Measurements from ENCODE around the gene TP63. TPM values are rescaled to one million over a fixed set of nuclear protein-coding genes. Genes with fewer than 3 reads are reported as not detected.

The TP63 gene
- total RNA-seq, 1 experiment from 2014 or later: 4.9 TPM

- H3K4me1 ChIP-seq (ENCODE audit: insufficient read depth, low read length, poor library complexity, severe bottlenecking): peaks cover 4% of the 10 kb centered on the region
- intact Hi-C loops (cut with micrococcal nuclease; ENCODE audit: unreplicated experiment): no loop called here
- no TSS peak for BruUV-seq (replicated peaks)
- no peaks in the 10 kb centered on the region for H3K36me3 ChIP-seq (ENCODE audit: insufficient read depth, low read length, poor library complexity, severe bottlenecking)
- CTCF ChIA-PET: no interaction called here
- no peak for TF ChIP-seq EZH2 (IDR thresholded peaks at IDR 0.05; ENCODE audit: borderline replicate concordance, low read depth, low read length, poor library complexity, severe bottlenecking)
- TF ChIP-seq CTCF (conservative IDR thresholded peaks at IDR 0.05; ENCODE audit: low read depth, low read length): no peak
- H3K27ac ChIP-seq (ENCODE audit: low read depth, low read length, poor library complexity, severe bottlenecking): no peak overlapping the region
- H3K4me3 ChIP-seq (ENCODE audit: low read depth, low read length, poor library complexity, severe bottlenecking): no peak overlapping the region
- POLR2A ChIA-PET (ENCODE audit: low non-redundant PET): no interaction called here
- H3K27me3 ChIP-seq (replicated peaks; ENCODE audit: insufficient read depth, low read depth, low read length, poor library complexity): no peaks in the 10 kb centered on the region
- H3K9me3 ChIP-seq (ENCODE audit: low read depth, low read length, poor library complexity, severe bottlenecking): no peaks in the 10 kb centered on the region
- DNase-seq (ENCODE audit: low spot score): no peak
Observed at GRCh38 chr3:189927975-189928895, 297.0 kb downstream of the TP63 start.

GRCh38 chr3:189936201-189936945 is 305.2 kb downstream of the TP63 start:
- CTCF ChIA-PET: no interaction called here
- intact Hi-C loops (cut with micrococcal nuclease; ENCODE audit: unreplicated experiment): no loop called here
- DNase-seq (ENCODE audit: low spot score): no peak
- H3K27ac ChIP-seq (ENCODE audit: low read depth, low read length, poor library complexity, severe bottlenecking): no peak overlapping the region
- H3K27me3 ChIP-seq (replicated peaks; ENCODE audit: insufficient read depth, low read depth, low read length, poor library complexity): no peaks in the 10 kb centered on the region
- POLR2A ChIA-PET (ENCODE audit: low non-redundant PET): no interaction called here
- H3K9me3 ChIP-seq (ENCODE audit: low read depth, low read length, poor library complexity, severe bottlenecking): no peaks in the 10 kb centered on the region
- no peaks in the 10 kb centered on the region for H3K4me1 ChIP-seq (ENCODE audit: insufficient read depth, low read length, poor library complexity, severe bottlenecking)
- no peaks in the 10 kb centered on the region for H3K36me3 ChIP-seq (ENCODE audit: insufficient read depth, low read length, poor library complexity, severe bottlenecking)
- TF ChIP-seq EZH2 (IDR thresholded peaks at IDR 0.05; ENCODE audit: borderline replicate concordance, low read depth, low read length, poor library complexity, severe bottlenecking): no peak
- no TSS peak for BruUV-seq (replicated peaks)
- H3K4me3 ChIP-seq (ENCODE audit: low read depth, low read length, poor library complexity, severe bottlenecking): no peak overlapping the region

- intact Hi-C loops (cut with micrococcal nuclease; ENCODE audit: unreplicated experiment): no loop called here
- TF ChIP-seq EZH2 (IDR thresholded peaks at IDR 0.05; ENCODE audit: borderline replicate concordance, low read depth, low read length, poor library complexity, severe bottlenecking): no peak
- no peak for TF ChIP-seq CTCF (conservative IDR thresholded peaks at IDR 0.05; ENCODE audit: low read depth, low read length)
- H3K9me3 ChIP-seq (ENCODE audit: low read depth, low read length, poor library complexity, severe bottlenecking): no peaks in the 10 kb centered on the region
- ChIA-PET POLR2A (ENCODE audit: low non-redundant PET) (no interaction called here), CTCF (no interaction called here)
- DNase-seq (ENCODE audit: low spot score): no peak
- H3K27ac ChIP-seq (ENCODE audit: low read depth, low read length, poor library complexity, severe bottlenecking): no peak overlapping the region
- no peaks in the 10 kb centered on the region for H3K4me1 ChIP-seq (ENCODE audit: insufficient read depth, low read length, poor library complexity, severe bottlenecking)
- H3K4me3 ChIP-seq (ENCODE audit: low read depth, low read length, poor library complexity, severe bottlenecking): no peak overlapping the region
- no peaks in the 10 kb centered on the region for H3K27me3 ChIP-seq (replicated peaks; ENCODE audit: insufficient read depth, low read depth, low read length, poor library complexity)
- BruUV-seq (replicated peaks): no TSS peak
- H3K36me3 ChIP-seq (ENCODE audit: insufficient read depth, low read length, poor library complexity, severe bottlenecking): no peaks in the 10 kb centered on the region
Observed at GRCh38 chr3:189937302-189938127, 306.3 kb downstream of the TP63 start.
